NCI-H2227 (cell line): ENCODE measurements around the gene RNF41.
"Not testable (repeated sequence)": the region's sequence is repeated elsewhere in the genome, so short reads cannot be mapped to it uniquely, and the experiment has no call there.

Experiments used
- DNase-seq: peaks from one replicate; lab custom pipeline; 2025; ENCODE audit not compliant: unreplicated experiment; lab: John Stamatoyannopoulos, UW

The RNF41 gene

GRCh38 chr12:56221757-56222530, at the start of gene RNF41:
RNF41 (minus strand) TSS chr12:56221922; CDS start chr12:56214047, 7,875 bp downstream.
- peak; percentile 94 for DNase-seq

- peak; percentile 11 for DNase-seq
Measured at GRCh38 chr12:56271031-56271430, 49.3 kb upstream of the RNF41 start.

- DNase-seq = no peak
Measured at GRCh38 chr12:56267443-56268071, 45.8 kb upstream of the RNF41 start.

GRCh38 chr12:56266693-56267442, 45.1 kb upstream of the RNF41 start, which contains the start of gene COQ10A:
COQ10A (plus strand) TSS chr12:56266942; CDS start chr12:56267119, 177 bp downstream.
- DNase-seq = peak; percentile 88

- not testable (repeated sequence) for DNase-seq
Measured at GRCh38 chr12:56266068-56266692, 44.5 kb upstream of the RNF41 start.

- not testable (repeated sequence) for DNase-seq
Measured at GRCh38 chr12:56262955-56263354, 41.2 kb upstream of the RNF41 start.

- no peak for DNase-seq
Measured at GRCh38 chr12:56261503-56262232, 39.9 kb upstream of the RNF41 start.

- no peak for DNase-seq
Measured at GRCh38 chr12:56260921-56261320, 39.2 kb upstream of the RNF41 start.

GRCh38 chr12:56260380-56260779, 38.7 kb upstream of the RNF41 start:
- no peak for DNase-seq

- peak; percentile 53 for DNase-seq
Measured at GRCh38 chr12:56258820-56259183, 37.1 kb upstream of the RNF41 start.

GRCh38 chr12:56258068-56258819, 36.5 kb upstream of the RNF41 start, which contains the start of gene ANKRD52:
ANKRD52 (minus strand) TSS chr12:56258384; CDS start chr12:56258269, 115 bp downstream.
- peak; percentile 77 for DNase-seq

GRCh38 chr12:56257491-56258067, 35.9 kb upstream of the RNF41 start:
- peak; percentile 34 for DNase-seq

- DNase-seq = no peak
Measured at GRCh38 chr12:56257071-56257470, 35.3 kb upstream of the RNF41 start.

- peak; percentile 7 for DNase-seq
Measured at GRCh38 chr12:56256326-56256960, 34.7 kb upstream of the RNF41 start.

- no peak for DNase-seq
Measured at GRCh38 chr12:56255671-56256070, 33.9 kb upstream of the RNF41 start.

- no peak for DNase-seq
Measured at GRCh38 chr12:56253091-56253490, 31.4 kb upstream of the RNF41 start.

GRCh38 chr12:56252649-56253048, 30.9 kb upstream of the RNF41 start:
- DNase-seq = no peak

- DNase-seq = no peak
Measured at GRCh38 chr12:56248711-56249110, 27.0 kb upstream of the RNF41 start.

- DNase-seq = no peak
Measured at GRCh38 chr12:56247923-56248322, 26.2 kb upstream of the RNF41 start.
